OCI-LY7 (cell line): Measurements from ENCODE around the gene CCDC170. TPM values are rescaled to one million over a fixed set of nuclear protein-coding genes. Genes with fewer than 3 reads are reported as not detected.

ENCODE experiments used
- BruUV-seq: library from RNA; stranded (reverse); fragments of 400-500 nt; replicated peaks from 2 replicates; lab custom pipeline; 2021; lab: Mats Ljungman, UMichigan
- CTCF ChIA-PET: fragments of 300-600 bp; sonication (Branson Sonifier 250); formaldehyde crosslinking; loops from one replicate; lab custom pipeline; 2022; ENCODE audit warnings: antibody characterized with exemption; ENCODE audit not compliant: unreplicated experiment; lab: Charles Lee
- POLR2A ChIA-PET: fragments of 300-600 bp; sonication (Branson Sonifier 250); formaldehyde crosslinking; loops from one replicate; lab custom pipeline; 2022; ENCODE audit warnings: antibody characterized with exemption; lab: Charles Lee
- DNase-seq: peaks from one replicate; pipeline ENCODE4 v3.0.0-alpha.2; 2015; ENCODE audit warnings: low spot score
- H2AFZ ChIP-seq: fragments of 200-600 bp; sonication (generic), shearing (Covaris generic); 2 replicates; pipeline ENCODE4 v1.6.1; 2014; ENCODE audit warnings: mild to moderate bottlenecking, antibody characterized with exemption, low read length, moderate library complexity
- H3K27ac ChIP-seq: fragments of 200-600 bp; sonication (generic); 2 replicates; pipeline ENCODE4 v1.5.1; 2014; ENCODE audit warnings: mixed run types, low read depth, mild to moderate bottlenecking, moderate library complexity, low read length, inconsistent platforms; ENCODE audit not compliant: poor library complexity, severe bottlenecking
- H3K36me3 ChIP-seq: fragments of 200-600 bp; sonication (generic); 2 replicates; pipeline ENCODE4 v1.6.1; 2014; ENCODE audit warnings: mild to moderate bottlenecking, antibody characterized with exemption, low read length, moderate library complexity, mixed read lengths; ENCODE audit not compliant: insufficient read depth
- H3K4me1 ChIP-seq: fragments of 200-600 bp; sonication (generic); 2 replicates; pipeline ENCODE4 v1.5.1; 2014; ENCODE audit warnings: mild to moderate bottlenecking, low read length; ENCODE audit not compliant: insufficient read depth, poor library complexity, severe bottlenecking
- H3K4me2 ChIP-seq: fragments of 200-600 bp; sonication (generic); 2 replicates; pipeline ENCODE4 v1.6.1; 2014; ENCODE audit warnings: mild to moderate bottlenecking, low read length
- H3K4me3 ChIP-seq: fragments of 200-600 bp; sonication (generic); 2 replicates; pipeline ENCODE4 v1.5.1; 2014; ENCODE audit warnings: mild to moderate bottlenecking, low read depth, low read length; ENCODE audit not compliant: poor library complexity, severe bottlenecking
- H3K79me2 ChIP-seq: fragments of 200-600 bp; sonication (generic); 2 replicates; pipeline ENCODE4 v1.6.1; 2016; ENCODE audit warnings: low read depth, mild to moderate bottlenecking, low read length, moderate library complexity, mixed read lengths; ENCODE audit not compliant: insufficient read depth
- H3K9me2 ChIP-seq: fragments of 200-600 bp; sonication (generic); 2 replicates; pipeline ENCODE4 v1.6.1; 2016; ENCODE audit warnings: mild to moderate bottlenecking, low read length, mixed read lengths; ENCODE audit not compliant: insufficient read depth
- H3K9me3 ChIP-seq: fragments of 200-600 bp; sonication (generic); 2 replicates; pipeline ENCODE4 v1.6.1; 2014; ENCODE audit warnings: mild to moderate bottlenecking, mixed run types, low read length, mixed read lengths
- H4K20me1 ChIP-seq: fragments of 200-600 bp; sonication (generic); 2 replicates; pipeline ENCODE4 v1.6.1; 2014; ENCODE audit warnings: mild to moderate bottlenecking, antibody characterized with exemption, low read length, moderate library complexity, mixed read lengths; ENCODE audit not compliant: insufficient read depth
- CTCF ChIP-seq: fragments of 200-600 bp; sonication (generic); conservative IDR thresholded peaks from 2 replicates; pipeline ENCODE4 v1.5.1; 2014; ENCODE audit warnings: mild to moderate bottlenecking, antibody characterized with exemption, low read length, moderate library complexity, mixed read lengths
- EZH2phosphoT487 ChIP-seq: fragments of 200-600 bp; sonication (generic); IDR thresholded peaks from 2 replicates; pipeline ENCODE4 v1.6.1; 2018; ENCODE audit warnings: low read depth, borderline replicate concordance, mild to moderate bottlenecking, mixed run types, antibody characterized with exemption, low read length, moderate library complexity, mixed read lengths
- intact Hi-C: fragments of 100-400 bp; cut with micrococcal nuclease; formaldehyde crosslinking; loops from one replicate; pipeline ENCODE4 v1.10.0; 2022; ENCODE audit not compliant: unreplicated experiment
- small RNA-seq: library from RNA; depleted of rRNA; stranded (forward); fragments of <200 nt; gene quantifications from one replicate; pipeline ENCODE3, GENCODE V24; 2014
- total RNA-seq, 2 experiments: library from RNA; depleted of rRNA in 1 of 2; stranded (reverse); fragments of >200 nt in 1 of 2; shearing (Covaris generic) in 1 of 2; gene quantifications; 2 replicates each; pipeline ENCODE4 v1.2.3, GENCODE V29; 2014 to 2022

The CCDC170 gene
- total RNA-seq, 2 experiments from 2014 or later: not detected

GRCh38 chr6:151669208-151669560 lies 175.4 kb downstream of the CCDC170 start:
- TF ChIP-seq EZH2phosphoT487 (no peak), CTCF (no peak)
- intact Hi-C loops: no loop called here
- DNase-seq: no peak
- POLR2A ChIA-PET: interaction anchor here (0.7 to 1.2 kb wide), 2 partner anchors 13 to 255 kb away, joined by 3 to 5 read pairs; no protein-coding TSS in a partner anchor
- H3K27ac ChIP-seq: no peak overlapping the region
- H4K20me1 ChIP-seq: no peaks in the 10 kb centered on the region
- H3K79me2 ChIP-seq: no peaks in the 10 kb centered on the region
- H3K4me2 ChIP-seq: no peak overlapping the region
- no peak overlapping the region for H2AFZ ChIP-seq
- H3K4me1 ChIP-seq: no peaks in the 10 kb centered on the region
- CTCF ChIA-PET: no interaction called here
- H3K4me3 ChIP-seq: no peak overlapping the region
- no peaks in the 10 kb centered on the region for H3K9me2 ChIP-seq
- no TSS peak for BruUV-seq
- H3K36me3 ChIP-seq: no peaks in the 10 kb centered on the region
- H3K9me3 ChIP-seq: no peaks in the 10 kb centered on the region

- BruUV-seq: no TSS peak
- no peak overlapping the region for H3K4me2 ChIP-seq
- no peak overlapping the region for H3K27ac ChIP-seq
Observed at GRCh38 chr6:151670116-151670515, 176.3 kb downstream of the CCDC170 start.

More at GRCh38 chr6:151670116-151670515, 176.3 kb downstream of the CCDC170 start:
- Histone ChIP-seq H2AFZ (no peak overlapping the region), H4K20me1 (no peaks in the 10 kb centered on the region), H3K9me2 (no peaks in the 10 kb centered on the region), H3K4me3 (no peak overlapping the region), H3K79me2 (no peaks in the 10 kb centered on the region), H3K4me1 (no peaks in the 10 kb centered on the region), H3K9me3 (no peaks in the 10 kb centered on the region), H3K36me3 (no peaks in the 10 kb centered on the region)
- no peak for DNase-seq
- TF ChIP-seq EZH2phosphoT487 (no peak), CTCF (no peak)
- POLR2A ChIA-PET: no interaction called here
- CTCF ChIA-PET: no interaction called here
- intact Hi-C loops: loop anchor here (10.0 kb wide), 2 partner anchors 445 to 685 kb away; no protein-coding TSS in a partner anchor

Small RNA genes within 50 kb of the gene (small RNA-seq; reads per million reads assigned to genes)
- not detected for gene RNU6-813P

Other genes starting within 250 kb of the CCDC170 start
- 16.4 and 17.0 TPM in 2 replicates for gene ZBTB2, start 102.5 kb upstream of the CCDC170 start, total RNA-seq (2014; rRNA removed; shearing (Covaris generic))
- 17.0 and 18.4 TPM in 2 replicates for gene ZBTB2, start 102.5 kb upstream of the CCDC170 start, total RNA-seq (2022)
- 10.2 and 21.2 TPM in 2 replicates for gene RMND1, start 41.9 kb upstream of the CCDC170 start, total RNA-seq (2014; rRNA removed; shearing (Covaris generic))
- 22.0 and 22.3 TPM in 2 replicates for gene RMND1, start 41.9 kb upstream of the CCDC170 start, total RNA-seq (2022)